NCI-H2227 (cell line): ENCODE measurements around the gene SEZ6L2.
A peak's percentile ranks its signal among the peaks of the same experiment; 100 is the strongest.
"Not testable (repeated sequence)": the region's sequence is repeated elsewhere in the genome, so short reads cannot be mapped to it uniquely, and the experiment has no call there.

ENCODE experiments used
- DNase-seq: peaks from one replicate; lab custom pipeline; 2025; ENCODE audit not compliant: unreplicated experiment; lab: John Stamatoyannopoulos, UW

Gene SEZ6L2

GRCh38 chr16:29891525-29892457, 7.6 kb downstream of the SEZ6L2 start:
- no peak for DNase-seq

GRCh38 chr16:29889372-29889771, 10.0 kb downstream of the SEZ6L2 start:
- not testable (repeated sequence) for DNase-seq

- DNase-seq, result no peak
Observed at GRCh38 chr16:29883987-29884386, 15.4 kb downstream of the SEZ6L2 start.

- DNase-seq, result no peak
Observed at GRCh38 chr16:29881050-29881449, 18.3 kb downstream of the SEZ6L2 start.

- no peak for DNase-seq
Observed at GRCh38 chr16:29878172-29878571, 21.2 kb downstream of the SEZ6L2 start.

- DNase-seq, result no peak
Observed at GRCh38 chr16:29877266-29877961, 21.9 kb downstream of the SEZ6L2 start.

GRCh38 chr16:29876594-29877249, 22.6 kb downstream of the SEZ6L2 start:
- no peak for DNase-seq

- DNase-seq, result no peak
Observed at GRCh38 chr16:29876217-29876593, 23.1 kb downstream of the SEZ6L2 start.

- no peak for DNase-seq
Observed at GRCh38 chr16:29875206-29875605, 24.1 kb downstream of the SEZ6L2 start.

- no peak for DNase-seq
Observed at GRCh38 chr16:29873319-29873718, 26.0 kb downstream of the SEZ6L2 start.

- DNase-seq, result no peak
Observed at GRCh38 chr16:29871822-29872546, 27.4 kb downstream of the SEZ6L2 start.

GRCh38 chr16:29869067-29869466, 30.3 kb downstream of the SEZ6L2 start:
- DNase-seq, result not testable (repeated sequence)

- DNase-seq, result no peak
Observed at GRCh38 chr16:29868396-29869009, 30.8 kb downstream of the SEZ6L2 start.

GRCh38 chr16:29864205-29864604, 35.1 kb downstream of the SEZ6L2 start:
- DNase-seq, result no peak

- no peak for DNase-seq
Observed at GRCh38 chr16:29863669-29863984, 35.7 kb downstream of the SEZ6L2 start.

GRCh38 chr16:29862884-29863668, 36.3 kb downstream of the SEZ6L2 start, which contains the start of gene CDIPT:
Gene CDIPT (minus strand): TSS chr16:29863226. CDS start chr16:29862857, 369 bp downstream.
- peak; percentile 98 for DNase-seq

GRCh38 chr16:29862383-29862883, 36.9 kb downstream of the SEZ6L2 start:
- DNase-seq, result no peak

GRCh38 chr16:29860218-29860617, 39.1 kb downstream of the SEZ6L2 start:
- DNase-seq, result no peak

GRCh38 chr16:29858974-29859373, 40.4 kb downstream of the SEZ6L2 start:
- no peak for DNase-seq
